DMS53 (cell line): ENCODE measurements around the gene VSNL1.

Experiments used
- DNase-seq: peaks from one replicate; lab custom pipeline; 2025; lab: John Stamatoyannopoulos, UW

Gene VSNL1

GRCh38 chr2:17540093-17540812 lies at the start of gene VSNL1:
VSNL1 (plus strand) TSS chr2:17540696; CDS start chr2:17592075, 51,379 bp downstream.
- peak; percentile 94 for DNase-seq

GRCh38 chr2:17495590-17495989 lies 44.9 kb upstream of the VSNL1 start:
- DNase-seq = no peak

- DNase-seq = no peak
These were observed 42.8 kb upstream of the VSNL1 start for GRCh38 chr2:17497718-17498117.

- peak; percentile 7 for DNase-seq
These were observed 33.5 kb upstream of the VSNL1 start for GRCh38 chr2:17506736-17507616.

- DNase-seq = no peak
These were observed 24.8 kb upstream of the VSNL1 start for GRCh38 chr2:17515652-17516051.

- DNase-seq = peak; percentile 32
These were observed 22.9 kb upstream of the VSNL1 start for GRCh38 chr2:17517481-17518211.

- peak; percentile 88 for DNase-seq
These were observed 22.0 kb upstream of the VSNL1 start, which contains the start of gene RAD51AP2 for GRCh38 chr2:17518212-17519154. RAD51AP2 (minus strand) TSS chr2:17518440; CDS start chr2:17518415, 25 bp downstream.

GRCh38 chr2:17519486-17519885 lies 21.0 kb upstream of the VSNL1 start:
- peak; percentile 1 for DNase-seq

- no peak for DNase-seq
These were observed 19.7 kb upstream of the VSNL1 start for GRCh38 chr2:17520761-17521160.

GRCh38 chr2:17521621-17522020 lies 18.9 kb upstream of the VSNL1 start:
- DNase-seq = no peak

- DNase-seq = no peak
These were observed 18.2 kb upstream of the VSNL1 start for GRCh38 chr2:17522303-17522702.

GRCh38 chr2:17529771-17530170 lies 10.7 kb upstream of the VSNL1 start:
- no peak for DNase-seq

- DNase-seq = no peak
These were observed 7.0 kb upstream of the VSNL1 start for GRCh38 chr2:17533546-17533945.

- no peak for DNase-seq
These were observed 4.1 kb upstream of the VSNL1 start for GRCh38 chr2:17536416-17536815.

- peak; percentile 63 for DNase-seq
These were observed 2.3 kb upstream of the VSNL1 start for GRCh38 chr2:17538022-17538843.

GRCh38 chr2:17538844-17539554 lies 1.5 kb upstream of the VSNL1 start:
- DNase-seq = peak; percentile 91

- DNase-seq = peak; percentile 65
These were observed 844 bp upstream of the VSNL1 start for GRCh38 chr2:17539611-17540092.

- DNase-seq = peak; percentile 12
These were observed 476 bp downstream of the VSNL1 start for GRCh38 chr2:17540813-17541530.

- DNase-seq = no peak
These were observed 1.0 kb downstream of the VSNL1 start for GRCh38 chr2:17541531-17541950.
